Esophagus (tissue), 2 donors: ENCODE measurements around the gene FNBP1L. TPM values are rescaled to one million over a fixed set of nuclear protein-coding genes. Genes with fewer than 3 reads are reported as not detected.

Experiments
- H3K27ac ChIP-seq, 2 donors: one replicate each; pipeline ENCODE4 v1.5.1; 2013; ENCODE audit warnings: low read depth in 2 of 2, mild to moderate bottlenecking in 2 of 2, inconsistent platforms in 1 of 2, low read length in 1 of 2, moderate library complexity in 1 of 2
- H3K27me3 ChIP-seq, 2 donors: one replicate each; pipeline ENCODE4 v1.6.1; 2013; ENCODE audit warnings: low read length in 2 of 2, control low read depth in 1 of 2, mild to moderate bottlenecking in 1 of 2; ENCODE audit not compliant: insufficient read depth in 2 of 2, control insufficient read depth in 1 of 2
- H3K36me3 ChIP-seq, 2 donors: one replicate each; pipeline ENCODE4 v1.6.1; 2013; ENCODE audit warnings: low read length in 1 of 2; ENCODE audit not compliant: control insufficient read depth in 2 of 2, insufficient read depth in 2 of 2
- H3K4me1 ChIP-seq, 2 donors: one replicate each; pipeline ENCODE4 v1.6.1; 2013; ENCODE audit warnings: low read length in 1 of 2; ENCODE audit not compliant: control insufficient read depth in 2 of 2, insufficient read depth in 2 of 2
- H3K4me3 ChIP-seq, 2 donors: one replicate each; pipeline ENCODE4 v1.5.1; 2013; ENCODE audit warnings: low read length in 2 of 2, mild to moderate bottlenecking in 2 of 2, low read depth in 1 of 2, moderate library complexity in 1 of 2
- H3K9me3 ChIP-seq, 2 donors: one replicate each; pipeline ENCODE4 v1.6.1; 2013; ENCODE audit warnings: mild to moderate bottlenecking in 2 of 2, low read depth in 1 of 2, low read length in 1 of 2, moderate library complexity in 1 of 2; ENCODE audit not compliant: control insufficient read depth in 2 of 2, insufficient read depth in 1 of 2
- WGBS, 2 donors: extraction: QIAGEN DNeasy Blood & Tissue Kit; methylation state at CpG; one replicate each; pipeline ENCODE4 v1.1.7; 2013; 5-methylcytosine and 5-hydroxymethylcytosine counted together
- polyA plus RNA-seq, 2 donors: library from polyadenylated mRNA; stranded (reverse); fragments of 200-250 nt; gene quantifications; one replicate each; pipeline ENCODE4 v1.2.3, GENCODE V29; 2013
- donor health status: healthy with polysubstance abuse.
- donor health status: Bipolar disorder and iron deficiency.

FNBP1L gene
- polyA plus RNA-seq, 2 donors = 4.7 to 7.9 TPM

GRCh38 chr1:93427656-93428055, 20.3 kb upstream of the FNBP1L start:
- H3K27ac ChIP-seq = no peak overlapping the region
- H3K27me3 ChIP-seq = no peaks in the 10 kb centered on the region
- no peak overlapping the region for H3K4me3 ChIP-seq
- WGBS, 2 donors = 96% methylated on average over 3 of the region's 3 CpGs
- no peaks in the 10 kb centered on the region for H3K36me3 ChIP-seq
- H3K9me3 ChIP-seq = no peaks in the 10 kb centered on the region
- H3K4me1 ChIP-seq = no peaks in the 10 kb centered on the region

- Histone ChIP-seq H3K4me3 (no peak overlapping the region), H3K36me3 (no peaks in the 10 kb centered on the region), H3K27ac (no peak overlapping the region), H3K4me1 (no peaks in the 10 kb centered on the region), H3K9me3 (no peaks in the 10 kb centered on the region), H3K27me3 (no peaks in the 10 kb centered on the region)
- WGBS, 2 donors = 61 to 72% methylated on average over 5 of the region's 5 CpGs
Observed at GRCh38 chr1:93433407-93433961, 14.4 kb upstream of the FNBP1L start.

GRCh38 chr1:93434088-93434487, 13.8 kb upstream of the FNBP1L start:
- Histone ChIP-seq H3K4me1 (no peaks in the 10 kb centered on the region), H3K27ac (no peak overlapping the region), H3K27me3 (no peaks in the 10 kb centered on the region), H3K4me3 (no peak overlapping the region), H3K9me3 (no peaks in the 10 kb centered on the region), H3K36me3 (no peaks in the 10 kb centered on the region)
- 80 to 94% methylated on average over 3 of the region's 3 CpGs for WGBS, 2 donors

- Histone ChIP-seq H3K9me3 (no peaks in the 10 kb centered on the region), H3K4me3 (no peak overlapping the region), H3K27ac (no peak overlapping the region), H3K4me1 (no peaks in the 10 kb centered on the region), H3K36me3 (no peaks in the 10 kb centered on the region), H3K27me3 (no peaks in the 10 kb centered on the region)
- WGBS, 2 donors = 77 to 78% methylated on average over 5 of the region's 5 CpGs
Observed at GRCh38 chr1:93434987-93435386, 12.9 kb upstream of the FNBP1L start.

GRCh38 chr1:93435443-93435842, 12.5 kb upstream of the FNBP1L start:
- H3K4me1 ChIP-seq = no peaks in the 10 kb centered on the region
- H3K27ac ChIP-seq = no peak overlapping the region
- 56 to 57% methylated on average over 4 of the region's 4 CpGs for WGBS, 2 donors
- no peaks in the 10 kb centered on the region for H3K9me3 ChIP-seq
- H3K36me3 ChIP-seq = no peaks in the 10 kb centered on the region
- H3K4me3 ChIP-seq = no peak overlapping the region
- no peaks in the 10 kb centered on the region for H3K27me3 ChIP-seq

- 63 to 71% methylated on average over 1 of the region's 1 CpG for WGBS, 2 donors
- Histone ChIP-seq H3K4me3 (no peak overlapping the region), H3K27me3 (no peaks in the 10 kb centered on the region), H3K4me1 (no peaks in the 10 kb centered on the region), H3K36me3 (no peaks in the 10 kb centered on the region), H3K9me3 (no peaks in the 10 kb centered on the region), H3K27ac (no peak overlapping the region)
Observed at GRCh38 chr1:93436496-93436895, 11.4 kb upstream of the FNBP1L start.

GRCh38 chr1:93437976-93438605, 9.8 kb upstream of the FNBP1L start:
- Histone ChIP-seq H3K9me3 (no peaks in the 10 kb centered on the region), H3K4me3 (no peak overlapping the region), H3K27ac (no peak overlapping the region), H3K4me1 (no peaks in the 10 kb centered on the region), H3K27me3 (no peaks in the 10 kb centered on the region), H3K36me3 (no peaks in the 10 kb centered on the region)
- 36 to 40% methylated on average over 4 of the region's 4 CpGs for WGBS, 2 donors

GRCh38 chr1:93438716-93439115, 9.2 kb upstream of the FNBP1L start:
- Histone ChIP-seq H3K27ac (no peak overlapping the region), H3K36me3 (no peaks in the 10 kb centered on the region), H3K4me3 (no peak overlapping the region), H3K27me3 (no peaks in the 10 kb centered on the region), H3K4me1 (no peaks in the 10 kb centered on the region), H3K9me3 (no peaks in the 10 kb centered on the region)
- WGBS, 2 donors = 83 to 84% methylated on average over 3 of the region's 3 CpGs

GRCh38 chr1:93440272-93440671, 7.6 kb upstream of the FNBP1L start:
- Histone ChIP-seq H3K4me1 (no peaks in the 10 kb centered on the region), H3K4me3 (no peak overlapping the region), H3K27me3 (no peaks in the 10 kb centered on the region), H3K9me3 (no peaks in the 10 kb centered on the region), H3K27ac (no peak overlapping the region), H3K36me3 (no peaks in the 10 kb centered on the region)
- WGBS, 2 donors = 76% methylated on average over 4 of the region's 4 CpGs

- Histone ChIP-seq H3K4me3 (no peak overlapping the region), H3K4me1 (no peaks in the 10 kb centered on the region), H3K36me3 (no peaks in the 10 kb centered on the region), H3K9me3 (no peaks in the 10 kb centered on the region), H3K27me3 (no peaks in the 10 kb centered on the region), H3K27ac (no peak overlapping the region)
- 90% methylated on average over 4 of the region's 4 CpGs for WGBS, 2 donors
Observed at GRCh38 chr1:93440706-93441105, 7.2 kb upstream of the FNBP1L start.
